IMR-90 (cell line): Measurements from ENCODE around the gene COL25A1. TPM values are rescaled to one million over a fixed set of nuclear protein-coding genes. Genes with fewer than 3 reads are reported as not detected.

Experiments
- ATAC-seq: fragments of 200-7000 bp; cut with Tn5 transposase; 2 replicates; pipeline ENCODE4 v1.9.1; 2020; ENCODE audit warnings: low read depth, mild to moderate bottlenecking, moderate library complexity
- BruUV-seq: library from RNA; stranded (reverse); fragments of 400-500 nt; replicated peaks from 2 replicates; lab custom pipeline; 2021; lab: Mats Ljungman, UMichigan
- CTCF ChIA-PET: fragments of 300-600 bp; formaldehyde crosslinking; extraction: SDS; loops from one replicate; lab custom pipeline; 2021; ENCODE audit warnings: antibody characterized with exemption; lab: Yijun Ruan, JAX
- POLR2A ChIA-PET: fragments of 300-600 bp; sonication (Branson Sonifier 250); formaldehyde crosslinking; loops from one replicate; lab custom pipeline; 2022; ENCODE audit warnings: antibody characterized with exemption; ENCODE audit not compliant: unreplicated experiment; lab: Charles Lee
- DNase-seq: peaks from one replicate; pipeline ENCODE4 v3.0.0; 2013
- H2AFZ ChIP-seq: replicated peaks from 2 replicates; pipeline ENCODE3; 2013; ENCODE audit warnings: low read length, mild to moderate bottlenecking; ENCODE audit not compliant: poor library complexity
- H2AK5ac ChIP-seq: 2 replicates; pipeline ENCODE4 v1.6.1; 2013; ENCODE audit warnings: low read depth, low read length, inconsistent platforms
- H2AK9ac ChIP-seq: replicated peaks from 2 replicates; pipeline ENCODE3; 2013; ENCODE audit warnings: mild to moderate bottlenecking, low read depth, low read length, moderate library complexity; ENCODE audit not compliant: poor library complexity
- H2BK120ac ChIP-seq: 2 replicates; pipeline ENCODE4 v1.6.1; 2013; ENCODE audit warnings: low read depth, low read length, inconsistent platforms
- H2BK15ac ChIP-seq: 3 replicates; pipeline ENCODE4 v1.6.1; 2013; ENCODE audit warnings: low read depth, low read length, inconsistent platforms
- H2BK20ac ChIP-seq: 2 replicates; pipeline ENCODE4 v1.6.1; 2013; ENCODE audit warnings: low read depth, mild to moderate bottlenecking, inconsistent platforms, low read length, moderate library complexity
- H2BK5ac ChIP-seq: 2 replicates; pipeline ENCODE4 v1.6.1; 2013; ENCODE audit warnings: mild to moderate bottlenecking, low read depth, low read length, inconsistent platforms; ENCODE audit not compliant: poor library complexity, severe bottlenecking
- H3K14ac ChIP-seq: replicated peaks from 2 replicates; pipeline ENCODE4 v1.6.1; 2013; ENCODE audit warnings: low read depth, low read length, inconsistent platforms
- H3K18ac ChIP-seq: 2 replicates; pipeline ENCODE4 v1.6.1; 2013; ENCODE audit warnings: low read depth, low read length, control low read depth
- H3K23ac ChIP-seq: 2 replicates; pipeline ENCODE4 v1.6.1; 2013; ENCODE audit warnings: low read depth, low read length, inconsistent platforms
- H3K27ac ChIP-seq: 2 replicates; pipeline ENCODE4 v1.5.1; 2013; ENCODE audit warnings: mild to moderate bottlenecking, control low read depth, low read length; ENCODE audit not compliant: insufficient read depth
- H3K27me3 ChIP-seq: 2 replicates; pipeline ENCODE4 v1.6.1; 2013; ENCODE audit warnings: low read length; ENCODE audit not compliant: control insufficient read depth, insufficient read depth
- H3K36me3 ChIP-seq: 2 replicates; pipeline ENCODE4 v1.6.1; 2013; ENCODE audit warnings: low read length, mixed read lengths; ENCODE audit not compliant: control insufficient read depth, insufficient read depth
- H3K4ac ChIP-seq: 2 replicates; pipeline ENCODE4 v1.6.1; 2013; ENCODE audit warnings: low read depth, low read length, inconsistent platforms
- H3K4me1 ChIP-seq: 2 replicates; pipeline ENCODE4 v1.6.1; 2013; ENCODE audit warnings: low read length, mixed read lengths; ENCODE audit not compliant: control insufficient read depth, insufficient read depth
- H3K4me2 ChIP-seq: 2 replicates; pipeline ENCODE4 v1.6.1; 2013; ENCODE audit warnings: low read depth, mild to moderate bottlenecking, control low read depth, low read length, moderate library complexity
- H3K4me3 ChIP-seq: 2 replicates; pipeline ENCODE4 v1.5.1; 2013; ENCODE audit warnings: low read depth, mild to moderate bottlenecking, control low read depth, low read length, moderate library complexity; ENCODE audit not compliant: insufficient read depth
- H3K56ac ChIP-seq: 2 replicates; pipeline ENCODE4 v1.6.1; 2013; ENCODE audit warnings: low read length, inconsistent platforms; ENCODE audit not compliant: insufficient read depth; ENCODE audit errors: extremely low read depth
- H3K79me1 ChIP-seq, 2 experiments: 2 replicates each; pipeline ENCODE4 v1.6.1; 2013; ENCODE audit warnings: low read length in 2 of 2, inconsistent platforms in 1 of 2, low read depth in 1 of 2
- H3K9ac ChIP-seq: 2 replicates; pipeline ENCODE4 v1.6.1; 2013; ENCODE audit warnings: low read depth, low read length, control low read depth
- H3K9me1 ChIP-seq: 2 replicates; pipeline ENCODE4 v1.6.1; 2013; ENCODE audit warnings: low read length, inconsistent platforms; ENCODE audit not compliant: insufficient read depth
- H3K9me3 ChIP-seq: 2 replicates; pipeline ENCODE4 v1.6.1; 2013; ENCODE audit warnings: low read length; ENCODE audit not compliant: control insufficient read depth, insufficient read depth
- H4K20me1 ChIP-seq: 2 replicates; pipeline ENCODE4 v1.6.1; 2013; ENCODE audit warnings: low read length, inconsistent platforms; ENCODE audit not compliant: insufficient read depth
- H4K5ac ChIP-seq: 2 replicates; pipeline ENCODE4 v1.6.1; 2013; ENCODE audit warnings: mild to moderate bottlenecking, low read depth, low read length, control low read depth
- H4K8ac ChIP-seq, 2 experiments: 2 replicates each; pipeline ENCODE4 v1.6.1; 2013; ENCODE audit warnings: low read depth in 2 of 2, low read length in 2 of 2, control low read depth in 1 of 2, inconsistent platforms in 1 of 2
- H4K91ac ChIP-seq: 2 replicates; pipeline ENCODE4 v1.6.1; 2013; ENCODE audit warnings: low read depth, low read length, inconsistent platforms; ENCODE audit not compliant: insufficient read depth
- BHLHE40 ChIP-seq: fragments of 150-350 bp; IDR thresholded peaks from 2 replicates; pipeline ENCODE4 v1.6.1; 2016; ENCODE audit warnings: mild to moderate bottlenecking, low read depth, low read length
- CEBPB ChIP-seq: IDR thresholded peaks from 2 replicates; pipeline ENCODE4 v1.6.1; 2012; ENCODE audit warnings: low read depth, low read length, improper control_type of control experiment
- CHD1 ChIP-seq: IDR thresholded peaks from 2 replicates; pipeline ENCODE4 v1.6.1; 2012; ENCODE audit warnings: low read depth, low read length, improper control_type of control experiment
- ELK1 ChIP-seq: fragments of 150-350 bp; IDR thresholded peaks from 2 replicates; pipeline ENCODE4 v1.6.1; 2016; ENCODE audit warnings: low read depth, mild to moderate bottlenecking, low read length, moderate library complexity, borderline replicate concordance
- FOS ChIP-seq: fragments of 150-350 bp; IDR thresholded peaks from 2 replicates; pipeline ENCODE4 v1.6.1; 2016; ENCODE audit warnings: low read depth, low read length
- MAFK ChIP-seq: IDR thresholded peaks from 2 replicates; pipeline ENCODE4 v1.6.1; 2012; ENCODE audit warnings: low read depth, low read length, improper control_type of control experiment
- MAZ ChIP-seq: IDR thresholded peaks from 2 replicates; pipeline ENCODE4 v1.6.1; 2012; ENCODE audit warnings: low read depth, mild to moderate bottlenecking, low read length, improper control_type of control experiment, moderate library complexity, borderline replicate concordance
- MXI1 ChIP-seq: IDR thresholded peaks from 2 replicates; pipeline ENCODE4 v1.6.1; 2012; ENCODE audit warnings: low read depth, mild to moderate bottlenecking, low read length, moderate library complexity, borderline replicate concordance
- NFE2L2 ChIP-seq: fragments of 150-350 bp; IDR thresholded peaks from 2 replicates; pipeline ENCODE4 v1.6.1; 2016; ENCODE audit warnings: low read depth, mild to moderate bottlenecking, low read length
- POLR2A ChIP-seq: IDR thresholded peaks from 2 replicates; pipeline ENCODE4 v1.6.1; 2012; ENCODE audit warnings: mild to moderate bottlenecking, low read depth, low read length
- RAD21 ChIP-seq: IDR thresholded peaks from 2 replicates; pipeline ENCODE4 v1.6.1; 2012; ENCODE audit warnings: low read length, improper control_type of control experiment
- RFX5 ChIP-seq: IDR thresholded peaks from 2 replicates; pipeline ENCODE4 v1.8.0; 2012; ENCODE audit warnings: low read depth, mild to moderate bottlenecking, low read length, moderate library complexity
- SMC3 ChIP-seq: fragments of 150-350 bp; IDR thresholded peaks from 2 replicates; pipeline ENCODE4 v1.6.1; 2016; ENCODE audit warnings: low read depth, mild to moderate bottlenecking, antibody characterized with exemption, low read length, moderate library complexity
- USF2 ChIP-seq: fragments of 150-350 bp; IDR thresholded peaks from 2 replicates; pipeline ENCODE4 v1.6.1; 2017; ENCODE audit warnings: mild to moderate bottlenecking, antibody characterized with exemption, low read length, low read depth
- WGBS, 2 experiments: methylation state at CpG; one replicate each; pipeline versions ENCODE4 v1.1.5 to v1.1.7; 2013; ENCODE audit warnings: missing lambda C conversion rate in 2 of 2; ENCODE audit not compliant: insufficient read length in 1 of 2; ENCODE audit errors: extremely low coverage in 2 of 2; 5-methylcytosine and 5-hydroxymethylcytosine counted together
- dilution Hi-C: fragments of 300-500 bp; cut with HindIII; formaldehyde crosslinking; loops from one replicate; pipeline ENCODE4 v1.14.3; 2018; ENCODE audit warnings: low sequenced_read_pairs; ENCODE audit not compliant: unreplicated experiment
- in situ Hi-C: fragments of 300-500 bp; cut with MboI; formaldehyde crosslinking; loops from 3 replicates; pipeline ENCODE4 v1.14.3; 2019; ENCODE audit warnings: low sequenced_read_pairs, inconsistent platforms, mixed read lengths
- intact Hi-C: fragments of 100-400 bp; cut with micrococcal nuclease; formaldehyde crosslinking; loops from 2 replicates; pipeline ENCODE4 v1.10.0; 2022
- polyA plus RNA-seq, 3 experiments: library from polyadenylated mRNA; depleted of rRNA; stranded (reverse); fragments of >200 nt; gene quantifications; 2 replicates each; pipeline ENCODE4 v1.2.3, GENCODE V29; 2012; ENCODE audit warnings: low replicate concordance in 1 of 3
- total RNA-seq: library from RNA; depleted of rRNA; stranded (reverse); fragments of >200 nt; gene quantifications from 2 replicates; pipeline ENCODE4 v1.2.3, GENCODE V29; 2012
- TF ChIP-seq, protein P1 (sequence below): conservative IDR thresholded peaks from 2 replicates; pipeline ENCODE4 v1.5.1; 2012; ENCODE audit warnings: mild to moderate bottlenecking, low read depth, low read length, improper control_type of control experiment

The COL25A1 gene
- total and polyA plus RNA-seq, 2 of the 4 experiments (the other 2 are of a cell fraction), result under 0.01 to 0.05 TPM

DNA sequence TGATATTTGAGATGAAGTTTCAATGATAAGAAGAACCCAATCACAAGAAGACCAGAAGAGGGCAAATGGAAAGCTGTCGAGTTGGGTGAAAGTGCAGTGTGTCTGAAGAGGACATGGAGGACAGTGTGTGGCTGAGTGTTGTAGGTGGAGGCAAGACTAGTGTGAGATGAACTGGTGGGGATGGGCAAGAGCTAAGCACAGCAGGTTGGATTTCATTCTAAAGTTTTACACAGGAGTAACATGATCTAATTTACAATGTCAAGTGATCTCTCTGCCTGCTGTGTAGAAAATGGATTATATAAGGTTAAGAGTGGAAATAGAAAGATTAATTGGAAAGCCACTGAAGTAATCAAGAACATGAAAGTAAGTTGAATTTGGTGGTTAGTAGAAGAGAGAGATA lies 331.0 kb downstream of the COL25A1 start:
- Histone ChIP-seq H3K4me3 (no peak overlapping the region), H4K91ac (no peak overlapping the region), H3K27ac (no peak overlapping the region), H3K36me3 (no peaks in the 10 kb centered on the region), H3K14ac (no peak overlapping the region), H4K8ac (no peak overlapping the region), H3K9ac (no peak overlapping the region), H3K4me1 (no peaks in the 10 kb centered on the region), H2AK5ac (no peak overlapping the region), H3K79me1 (no peaks in the 10 kb centered on the region), H3K4ac (no peak overlapping the region), H3K27me3 (no peaks in the 10 kb centered on the region), H3K23ac (no peak overlapping the region), H2BK120ac (no peak overlapping the region), H3K9me3 (no peaks in the 10 kb centered on the region), H2BK5ac (no peak overlapping the region), H2AFZ (no peak overlapping the region), H3K9me1 (no peaks in the 10 kb centered on the region), H3K18ac (no peak overlapping the region), H3K4me2 (no peak overlapping the region), H2AK9ac (no peak overlapping the region), H2BK15ac (no peak overlapping the region), H4K5ac (no peak overlapping the region), H2BK20ac (no peak overlapping the region), H3K56ac (no peak overlapping the region), H4K20me1 (no peaks in the 10 kb centered on the region)
- WGBS, 2 experiments, result no CpG with 5 or more reads among the region's 1 CpG
- POLR2A ChIA-PET, result no interaction called here
- intact Hi-C loops (no loop called here), dilution Hi-C loops (no loop called here), in situ Hi-C loops (no loop called here)
- no peak for DNase-seq
- no peak for TF ChIP-seq FOS
- TF ChIP-seq NFE2L2, result no peak
- no peak for TF ChIP-seq RFX5
- no peak for TF ChIP-seq CHD1
- TF ChIP-seq MAFK, result no peak
- TF ChIP-seq, protein P1, sequence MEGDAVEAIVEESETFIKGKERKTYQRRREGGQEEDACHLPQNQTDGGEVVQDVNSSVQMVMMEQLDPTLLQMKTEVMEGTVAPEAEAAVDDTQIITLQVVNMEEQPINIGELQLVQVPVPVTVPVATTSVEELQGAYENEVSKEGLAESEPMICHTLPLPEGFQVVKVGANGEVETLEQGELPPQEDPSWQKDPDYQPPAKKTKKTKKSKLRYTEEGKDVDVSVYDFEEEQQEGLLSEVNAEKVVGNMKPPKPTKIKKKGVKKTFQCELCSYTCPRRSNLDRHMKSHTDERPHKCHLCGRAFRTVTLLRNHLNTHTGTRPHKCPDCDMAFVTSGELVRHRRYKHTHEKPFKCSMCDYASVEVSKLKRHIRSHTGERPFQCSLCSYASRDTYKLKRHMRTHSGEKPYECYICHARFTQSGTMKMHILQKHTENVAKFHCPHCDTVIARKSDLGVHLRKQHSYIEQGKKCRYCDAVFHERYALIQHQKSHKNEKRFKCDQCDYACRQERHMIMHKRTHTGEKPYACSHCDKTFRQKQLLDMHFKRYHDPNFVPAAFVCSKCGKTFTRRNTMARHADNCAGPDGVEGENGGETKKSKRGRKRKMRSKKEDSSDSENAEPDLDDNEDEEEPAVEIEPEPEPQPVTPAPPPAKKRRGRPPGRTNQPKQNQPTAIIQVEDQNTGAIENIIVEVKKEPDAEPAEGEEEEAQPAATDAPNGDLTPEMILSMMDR, result no peak
- TF ChIP-seq MAZ, result no peak
- TF ChIP-seq MXI1, result no peak
- TF ChIP-seq BHLHE40, result no peak
- TF ChIP-seq ELK1, result no peak
- TF ChIP-seq SMC3, result no peak
- TF ChIP-seq RAD21, result no peak
- TF ChIP-seq POLR2A, result no peak
- TF ChIP-seq USF2, result no peak
- no peak for TF ChIP-seq CEBPB
- no TSS peak for BruUV-seq
- no peak for ATAC-seq
- CTCF ChIA-PET, result no interaction called here
